ENCODE data around the gene EEF1E1. TPM values are rescaled to one million over a fixed set of nuclear protein-coding genes. Genes with fewer than 3 reads are reported as not detected.

The EEF1E1 gene
- total and polyA plus RNA-seq, 9 of the 15 experiments (the other 6 are each of a cell fraction or from before 2014, with no cell fraction given), result 135 to 1,355 (median 327) TPM

GRCh38 chr6:8057263-8057662, 45.1 kb downstream of the EEF1E1 start:
- ChIA-PET POLR2A (no interaction called here), CTCF (ENCODE audit: low intra/inter-chr PET ratio) (interaction anchor here (0.5 kb wide), 1 partner anchor 383 kb away, joined by 4 read pairs; no protein-coding TSS in a partner anchor)
- H3K27ac ChIP-seq (ENCODE audit: extremely low read depth, low read depth, low read length), result no peak overlapping the region
- H3K4me2 ChIP-seq (ENCODE audit: insufficient read depth, low read length), result no peak overlapping the region
- H3K9me3 ChIP-seq (replicated peaks; ENCODE audit: control insufficient read depth, insufficient read depth, low read depth, low read length), result no peaks in the 10 kb centered on the region
- no peaks in the 10 kb centered on the region for H3K27me3 ChIP-seq (ENCODE audit: control insufficient read depth in 2 of 2, insufficient read depth in 2 of 2, low read length in 2 of 2)
- no peak overlapping the region for H2AFZ ChIP-seq (ENCODE audit: low read depth, low read length)
- DNase-seq (ENCODE audit: extremely low read depth in 1 of 4, low spot score in 3 of 4) (no peak), ATAC-seq (no peak), FAIRE-seq (no peak)
- H3K79me2 ChIP-seq (ENCODE audit: control insufficient read depth, insufficient read depth, low read length), result peaks cover 5% of the 10 kb centered on the region; the same call in 1 of the 3 replicates
- in situ Hi-C loops (cut with MboI) (no loop called here), intact Hi-C loops (cut with micrococcal nuclease) (no loop called here)
- H4K20me1 ChIP-seq (replicated peaks; ENCODE audit: control insufficient read depth, insufficient read depth, low read length), result no peaks in the 10 kb centered on the region
- no TSS peak for BruUV-seq (replicated peaks)
- WGBS (ENCODE audit: insufficient coverage, low coverage, missing lambda C conversion rate), result 88% methylated on average over 4 of the region's 4 CpGs
- peaks cover 0 to 4% of the 10 kb centered on the region in 2 experiments; a peak in 2 of 5 replicates for H3K4me1 ChIP-seq (replicated peaks in 1 of 2; ENCODE audit: control insufficient read depth in 2 of 2, insufficient read depth in 2 of 2, low read length in 2 of 2)
- H3K9me1 ChIP-seq (ENCODE audit: control insufficient read depth, insufficient read depth, low read length), result no peaks in the 10 kb centered on the region
- no peak overlapping the region for H3K4me3 ChIP-seq
- peaks cover 58% of the 10 kb centered on the region for H3K36me3 ChIP-seq (ENCODE audit: control insufficient read depth, insufficient read depth, low read length)
- no peak overlapping the region for H3K9ac ChIP-seq (ENCODE audit: insufficient read depth in 1 of 2, low read depth in 2 of 2, low read length in 2 of 2)
- no peak for TF ChIP-seq ESRRB (CRISPR knock-in tag; IDR thresholded peaks at IDR 0.05; ENCODE audit: borderline replicate concordance)
- no peak for TF ChIP-seq RBFOX2 (IDR thresholded peaks at IDR 0.05; ENCODE audit: low read depth, low read length)
- no peak for TF ChIP-seq ETV1 (tag; conservative IDR thresholded peaks at IDR 0.05; ENCODE audit: low read depth)
- TF ChIP-seq RFX5 (IDR thresholded peaks at IDR 0.05; ENCODE audit: low read depth, low read length), result no peak
- TF ChIP-seq KDM1A (IDR thresholded peaks at IDR 0.05), result no peak
- TF ChIP-seq MTA2 (IDR thresholded peaks at IDR 0.05; ENCODE audit: low read depth), result no peak
- no peak for TF ChIP-seq MGA (IDR thresholded peaks at IDR 0.05)
- TF ChIP-seq ARID3A (IDR thresholded peaks at IDR 0.05; ENCODE audit: borderline replicate concordance, low read depth, low read length), result no peak
